Fibroblast of peridontal ligament (primary cell): ENCODE measurements around the gene VAV3.

ENCODE experiments used
- DNase-seq: peaks from one replicate; pipeline ENCODE4 v3.0.0-alpha.2; 2010; ENCODE audit errors: extremely low read depth

VAV3 gene

GRCh38 chr1:107590087-107590486 is 374.9 kb downstream of the VAV3 start:
- no peak for DNase-seq

- DNase-seq: no peak
Measured at GRCh38 chr1:107588321-107588720, 376.7 kb downstream of the VAV3 start.

GRCh38 chr1:107575226-107575625 is 389.8 kb downstream of the VAV3 start:
- no peak for DNase-seq

- DNase-seq: no peak
Measured at GRCh38 chr1:107574044-107574443, 390.9 kb downstream of the VAV3 start.

GRCh38 chr1:107572674-107573211 is 392.2 kb downstream of the VAV3 start:
- peak; percentile 66 for DNase-seq

- DNase-seq: no peak
Measured at GRCh38 chr1:107570768-107571167, 394.2 kb downstream of the VAV3 start.

- DNase-seq: no peak
Measured at GRCh38 chr1:107563441-107563840, 401.5 kb downstream of the VAV3 start.

- DNase-seq: no peak
Measured at GRCh38 chr1:107559881-107560280, 405.1 kb downstream of the VAV3 start.

GRCh38 chr1:107557095-107557494 is 407.9 kb downstream of the VAV3 start:
- no peak for DNase-seq

- no peak for DNase-seq
Measured at GRCh38 chr1:107555578-107555977, 409.4 kb downstream of the VAV3 start.

- no peak for DNase-seq
Measured at GRCh38 chr1:107552781-107553180, 412.2 kb downstream of the VAV3 start.

- no peak for DNase-seq
Measured at GRCh38 chr1:107551456-107551855, 413.5 kb downstream of the VAV3 start.

GRCh38 chr1:107550358-107550757 is 414.6 kb downstream of the VAV3 start:
- DNase-seq: no peak

GRCh38 chr1:107549152-107549810 is 415.7 kb downstream of the VAV3 start:
- no peak for DNase-seq

GRCh38 chr1:107548276-107548675 is 416.7 kb downstream of the VAV3 start:
- DNase-seq: no peak

GRCh38 chr1:107547363-107548155 is 417.4 kb downstream of the VAV3 start:
- peak; percentile 38 for DNase-seq

GRCh38 chr1:107546576-107546975 is 418.4 kb downstream of the VAV3 start:
- DNase-seq: no peak

- DNase-seq: no peak
Measured at GRCh38 chr1:107545879-107546278, 419.1 kb downstream of the VAV3 start.

GRCh38 chr1:107545056-107545577 is 419.9 kb downstream of the VAV3 start:
- DNase-seq: no peak

GRCh38 chr1:107544285-107544684 is 420.7 kb downstream of the VAV3 start:
- no peak for DNase-seq

GRCh38 chr1:107541412-107541811 is 423.6 kb downstream of the VAV3 start:
- DNase-seq: no peak

GRCh38 chr1:107538502-107538901 is 426.5 kb downstream of the VAV3 start:
- DNase-seq: no peak

GRCh38 chr1:107536266-107536665 is 428.7 kb downstream of the VAV3 start:
- DNase-seq: peak; percentile 6
